OCI-LY1 (cell line): ENCODE measurements around the gene PACRG.

Experiments
- CTCF ChIP-seq: fragments of 200-600 bp; sonication (generic), shearing (Covaris generic); IDR thresholded peaks from 2 replicates; pipeline ENCODE4 v1.5.1; 2017; ENCODE audit warnings: mild to moderate bottlenecking, antibody characterized with exemption, low read length, moderate library complexity, mixed read lengths
- EZH2 ChIP-seq: fragments of 200-600 bp; sonication (generic), shearing (Covaris generic); IDR thresholded peaks from 2 replicates; pipeline ENCODE4 v1.8.0; 2017; ENCODE audit warnings: borderline replicate concordance, mixed run types, mild to moderate bottlenecking, antibody characterized with exemption, low read length, moderate library complexity, mixed read lengths

- TF ChIP-seq EZH2 (no peak), CTCF (no peak)
Observed at GRCh38 chr6:163259689-163260088, 531.9 kb downstream of the PACRG start.
